MCF 10A (cell line): ENCODE measurements around the gene LPP. TPM values are rescaled to one million over a fixed set of nuclear protein-coding genes. Genes with fewer than 3 reads are reported as not detected.

Experiments
- BruUV-seq: library from RNA; stranded (reverse); fragments of 400-500 nt; replicated peaks from 2 replicates; lab custom pipeline; 2021; lab: Mats Ljungman, UMichigan
- CTCF ChIA-PET: fragments of 300-600 bp; sonication (Branson Sonifier 250); formaldehyde crosslinking; extraction: SDS; loops from one replicate; lab custom pipeline; 2021; ENCODE audit warnings: antibody characterized with exemption, inconsistent platforms; lab: Yijun Ruan, JAX
- POLR2A ChIA-PET: fragments of 300-600, 350-650 bp; sonication (Branson Sonifier 250); formaldehyde crosslinking; extraction: SDS; loops from one replicate; lab custom pipeline; 2020; ENCODE audit warnings: antibody characterized with exemption, inconsistent platforms; lab: Yijun Ruan, JAX
- DNase-seq: peaks from one replicate; pipeline ENCODE4 v3.0.0-alpha.2; 2018; ENCODE audit not compliant: unreplicated experiment
- H3K27ac Mint-ChIP-seq: one replicate; pipeline ENCODE4 v1.8.0; 2022; ENCODE audit warnings: mild to moderate bottlenecking, low read depth, mixed read lengths; ENCODE audit not compliant: unreplicated experiment
- H3K27me3 Mint-ChIP-seq: one replicate; pipeline ENCODE4 v1.8.0; 2022; ENCODE audit warnings: mixed read lengths; ENCODE audit not compliant: insufficient read depth, unreplicated experiment
- H3K36me3 Mint-ChIP-seq: one replicate; pipeline ENCODE4 v1.8.0; 2022; ENCODE audit warnings: mild to moderate bottlenecking, moderate library complexity, mixed read lengths; ENCODE audit not compliant: insufficient read depth, unreplicated experiment
- H3K4me1 Mint-ChIP-seq: one replicate; pipeline ENCODE4 v1.8.0; 2022; ENCODE audit warnings: mixed read lengths; ENCODE audit not compliant: insufficient read depth, unreplicated experiment
- H3K4me3 Mint-ChIP-seq: one replicate; pipeline ENCODE4 v1.8.0; 2022; ENCODE audit warnings: mild to moderate bottlenecking, moderate library complexity, mixed read lengths; ENCODE audit not compliant: unreplicated experiment
- H3K9me3 Mint-ChIP-seq: one replicate; pipeline ENCODE4 v1.8.0; 2022; ENCODE audit warnings: mixed read lengths; ENCODE audit not compliant: unreplicated experiment
- CTCF ChIP-seq: fragments of 200-600 bp; IDR thresholded peaks from one replicate; pipeline ENCODE4 v1.8.0; 2022; ENCODE audit warnings: antibody characterized with exemption, mild to moderate bottlenecking; ENCODE audit not compliant: unreplicated experiment
- intact Hi-C: fragments of 100-400 bp; cut with micrococcal nuclease; formaldehyde crosslinking; loops from 2 replicates; pipeline ENCODE4 v1.14.1; 2022
- total RNA-seq: library from RNA; stranded (reverse); gene quantifications from 2 replicates; pipeline ENCODE4 v1.2.3, GENCODE V29; 2022

LPP gene
- total RNA-seq, 1 experiment from 2014 or later, result 117 TPM

- peak overlapping the region; percentile 59 for H3K27ac Mint-ChIP-seq
- peak; percentile 4 for DNase-seq
- intact Hi-C loops, result no loop called here
- H3K27me3 Mint-ChIP-seq, result no peaks in the 10 kb centered on the region
- no peaks in the 10 kb centered on the region for H3K36me3 Mint-ChIP-seq
- no peak overlapping the region for H3K4me3 Mint-ChIP-seq
- ChIA-PET POLR2A (interaction anchor here (0.6 to 1.9 kb wide), 7 partner anchors 11 to 1117 kb away, joined by 3 to 7 read pairs (median 3); partner anchors contain the start of gene BCL6), CTCF (interaction anchor here (0.8 to 1.4 kb wide), 3 partner anchors 29 to 1122 kb away, joined by 3 to 4 read pairs (median 3); no protein-coding TSS in a partner anchor)
- no TSS peak for BruUV-seq
- H3K9me3 Mint-ChIP-seq, result no peaks in the 10 kb centered on the region
- no peak for TF ChIP-seq CTCF
- H3K4me1 Mint-ChIP-seq, result peaks cover 22% of the 10 kb centered on the region
These were observed 708.1 kb downstream of the LPP start for GRCh38 chr3:188861842-188862744.

- H3K27ac Mint-ChIP-seq, result no peak overlapping the region
- ChIA-PET POLR2A (interaction anchor here (1.2 to 1.3 kb wide), 3 partner anchors 18 to 1118 kb away, joined by 3 to 5 read pairs (median 3); partner anchors contain the start of gene BCL6), CTCF (interaction anchor here (0.6 kb wide), 2 partner anchors 386 to 1117 kb away, joined by 3 read pairs; no protein-coding TSS in a partner anchor)
- intact Hi-C loops, result no loop called here
- H3K9me3 Mint-ChIP-seq, result no peaks in the 10 kb centered on the region
- no peaks in the 10 kb centered on the region for H3K36me3 Mint-ChIP-seq
- TF ChIP-seq CTCF, result no peak
- no peak for DNase-seq
- H3K27me3 Mint-ChIP-seq, result no peaks in the 10 kb centered on the region
- no peak overlapping the region for H3K4me3 Mint-ChIP-seq
- H3K4me1 Mint-ChIP-seq, result peaks cover 29% of the 10 kb centered on the region
- no TSS peak for BruUV-seq
These were observed 710.0 kb downstream of the LPP start for GRCh38 chr3:188863999-188864406.

GRCh38 chr3:188867691-188868265 is 713.8 kb downstream of the LPP start:
- no peak for TF ChIP-seq CTCF
- Mint-ChIP-seq H3K27me3 (no peaks in the 10 kb centered on the region), H3K4me1 (peaks cover 7% of the 10 kb centered on the region), H3K9me3 (no peaks in the 10 kb centered on the region), H3K36me3 (no peaks in the 10 kb centered on the region), H3K27ac (no peak overlapping the region), H3K4me3 (no peak overlapping the region)
- CTCF ChIA-PET, result interaction anchor here (0.5 to 0.8 kb wide), 3 partner anchors 12 to 1121 kb away, joined by 3 read pairs; no protein-coding TSS in a partner anchor
- no peak for DNase-seq
- POLR2A ChIA-PET, result interaction anchor here (1.5 kb wide), 1 partner anchor 80 kb away, joined by 4 read pairs; no protein-coding TSS in a partner anchor
- intact Hi-C loops, result no loop called here
- no TSS peak for BruUV-seq

- Mint-ChIP-seq H3K9me3 (no peaks in the 10 kb centered on the region), H3K36me3 (no peaks in the 10 kb centered on the region), H3K27ac (no peak overlapping the region), H3K27me3 (no peaks in the 10 kb centered on the region), H3K4me1 (peaks cover 7% of the 10 kb centered on the region), H3K4me3 (no peak overlapping the region)
- no peak for TF ChIP-seq CTCF
- no TSS peak for BruUV-seq
- ChIA-PET POLR2A (interaction anchor here (1.4 kb wide), 1 partner anchor 14 kb away, joined by 5 read pairs; no protein-coding TSS in a partner anchor), CTCF (interaction anchor here (0.7 kb wide), 1 partner anchor 736 kb away, joined by 3 read pairs; no protein-coding TSS in a partner anchor)
- no peak for DNase-seq
- intact Hi-C loops, result no loop called here
These were observed 714.8 kb downstream of the LPP start for GRCh38 chr3:188868803-188869202.
